HEK293 (cell line): Measurements from ENCODE around the gene ARRB2.

ENCODE experiments used
- CTCF ChIA-PET: fragments of 350-600 bp; formaldehyde crosslinking; extraction: SDS; loops from one replicate; lab custom pipeline; 2021; ENCODE audit warnings: antibody characterized with exemption; lab: Yijun Ruan, JAX
- POLR2A ChIA-PET: fragments of 300-600 bp; formaldehyde crosslinking; extraction: SDS; loops from one replicate; lab custom pipeline; 2020; ENCODE audit warnings: antibody characterized with exemption, inconsistent platforms; lab: Yijun Ruan, JAX
- H3K27ac ChIP-seq: fragments of 200-500 bp; sonication (Bioruptor generic); 2 replicates; pipeline ENCODE4 v1.5.1; 2014; ENCODE audit warnings: low read depth, low read length, control low read depth, inconsistent platforms; ENCODE audit errors: extremely low read depth
- H3K36me3 ChIP-seq, 2 experiments: fragments of 200-500 bp in 1 of 2; sonication (Bioruptor generic) in 1 of 2; 1 replicate in 1 of 2; 2 replicates in 1 of 2; pipeline ENCODE4 v1.5.1; 2014 to 2017; ENCODE audit warnings: inconsistent platforms in 2 of 2, low read length in 2 of 2; ENCODE audit not compliant: control insufficient read depth in 2 of 2, insufficient read depth in 1 of 2
- H3K4me1 ChIP-seq: fragments of 200-500 bp; sonication (Bioruptor generic); 2 replicates; pipeline ENCODE4 v1.5.1; 2014; ENCODE audit warnings: mild to moderate bottlenecking, low read length, inconsistent platforms; ENCODE audit not compliant: control insufficient read depth, insufficient read depth
- H3K4me3 ChIP-seq: 2 replicates; pipeline ENCODE4 v1.5.1; 2011; ENCODE audit warnings: low read depth, mild to moderate bottlenecking, control low read depth, low read length, moderate library complexity
- H3K9me3 ChIP-seq: fragments of 200-500 bp; sonication (Bioruptor generic); 2 replicates; pipeline ENCODE4 v1.5.1; 2014; ENCODE audit warnings: low read depth, low read length, inconsistent platforms; ENCODE audit not compliant: control insufficient read depth, insufficient read depth
- FEZF1 ChIP-seq: fragments of 450-650 bp; formaldehyde crosslinking; IDR thresholded peaks from 2 replicates; pipeline ENCODE4 v1.5.1; 2016; ENCODE audit warnings: missing biosample characterization, missing genetic modification characterization
- GLIS2 ChIP-seq: fragments of 450-650 bp; formaldehyde crosslinking; IDR thresholded peaks from 2 replicates; pipeline ENCODE4 v1.5.1; 2016; ENCODE audit warnings: missing biosample characterization, missing genetic modification characterization
- KLF1 ChIP-seq: fragments of 450-650 bp; formaldehyde crosslinking; IDR thresholded peaks from 2 replicates; pipeline ENCODE4 v1.5.1; 2016; ENCODE audit warnings: missing biosample characterization, missing genetic modification characterization
- KLF9 ChIP-seq: fragments of 450-650 bp; formaldehyde crosslinking; IDR thresholded peaks from 2 replicates; pipeline ENCODE4 v1.5.1; 2016; ENCODE audit warnings: missing biosample characterization, missing genetic modification characterization, low read depth
- RBAK ChIP-seq: fragments of 450-650 bp; formaldehyde crosslinking; IDR thresholded peaks from 2 replicates; pipeline ENCODE4 v1.5.1; 2016; ENCODE audit warnings: missing biosample characterization, missing genetic modification characterization
- SETDB1 ChIP-seq: IDR thresholded peaks from one replicate; pipeline ENCODE4 v1.6.1; 2017; ENCODE audit warnings: mild to moderate bottlenecking, low read length, moderate library complexity, mixed read lengths; ENCODE audit not compliant: insufficient read length
- SP3 ChIP-seq: fragments of 450-650 bp; formaldehyde crosslinking; IDR thresholded peaks from 2 replicates; pipeline ENCODE4 v1.5.1; 2016; ENCODE audit warnings: missing biosample characterization, missing genetic modification characterization
- YY1 ChIP-seq: fragments of 450-650 bp; formaldehyde crosslinking; IDR thresholded peaks from 2 replicates; pipeline ENCODE4 v1.5.1; 2018; ENCODE audit warnings: missing biosample characterization, missing genetic modification characterization
- YY2 ChIP-seq: fragments of 450-650 bp; formaldehyde crosslinking; IDR thresholded peaks from 2 replicates; pipeline ENCODE4 v1.5.1; 2016; ENCODE audit warnings: missing biosample characterization, missing genetic modification characterization
- ZBTB21 ChIP-seq: fragments of 450-650 bp; formaldehyde crosslinking; IDR thresholded peaks from 2 replicates; pipeline ENCODE4 v1.5.1; 2017; ENCODE audit warnings: missing biosample characterization, missing genetic modification characterization
- ZFP69B ChIP-seq: fragments of 450-650 bp; formaldehyde crosslinking; IDR thresholded peaks from 2 replicates; pipeline ENCODE4 v1.5.1; 2016; ENCODE audit warnings: missing biosample characterization, missing genetic modification characterization
- ZNF174 ChIP-seq: fragments of 450-650 bp; formaldehyde crosslinking; IDR thresholded peaks from 2 replicates; pipeline ENCODE4 v1.5.0; 2017; ENCODE audit warnings: missing biosample characterization, mild to moderate bottlenecking, missing genetic modification characterization
- ZNF175 ChIP-seq: fragments of 450-650 bp; formaldehyde crosslinking; IDR thresholded peaks from 2 replicates; pipeline ENCODE4 v1.5.1; 2016; ENCODE audit warnings: missing biosample characterization, missing genetic modification characterization
- ZNF184 ChIP-seq: fragments of 450-650 bp; IDR thresholded peaks from 2 replicates; pipeline ENCODE4 v1.5.1; 2018; ENCODE audit warnings: missing biosample characterization, mild to moderate bottlenecking, missing genetic modification characterization
- ZNF202 ChIP-seq: fragments of 450-650 bp; formaldehyde crosslinking; IDR thresholded peaks from 2 replicates; pipeline ENCODE4 v1.5.1; 2016; ENCODE audit warnings: missing biosample characterization, missing genetic modification characterization, borderline replicate concordance
- ZNF239 ChIP-seq: fragments of 450-650 bp; formaldehyde crosslinking; IDR thresholded peaks from 2 replicates; pipeline ENCODE4 v1.5.1; 2016; ENCODE audit warnings: missing biosample characterization, missing genetic modification characterization
- ZNF248 ChIP-seq: fragments of 450-650 bp; formaldehyde crosslinking; IDR thresholded peaks from 2 replicates; pipeline ENCODE4 v1.5.1; 2017; ENCODE audit warnings: missing biosample characterization, missing genetic modification characterization
- ZNF266 ChIP-seq: fragments of 450-650 bp; formaldehyde crosslinking; IDR thresholded peaks from 2 replicates; pipeline ENCODE4 v1.5.1; 2016; ENCODE audit warnings: missing biosample characterization, missing genetic modification characterization, low read depth
- ZNF302 ChIP-seq: fragments of 450-650 bp; formaldehyde crosslinking; IDR thresholded peaks from 2 replicates; pipeline ENCODE4 v1.5.1; 2016; ENCODE audit warnings: missing biosample characterization, missing genetic modification characterization, low read depth
- ZNF433 ChIP-seq: fragments of 450-650 bp; formaldehyde crosslinking; IDR thresholded peaks from 2 replicates; pipeline ENCODE4 v1.5.1; 2016; ENCODE audit warnings: missing biosample characterization, missing genetic modification characterization, low read depth
- ZNF529 ChIP-seq: fragments of 450-650 bp; formaldehyde crosslinking; IDR thresholded peaks from 2 replicates; pipeline ENCODE4 v1.5.1; 2017; ENCODE audit warnings: missing genetic modification characterization, missing biosample characterization; ENCODE audit not compliant: insufficient replicate concordance
- ZNF558 ChIP-seq: fragments of 450-650 bp; formaldehyde crosslinking; IDR thresholded peaks from 2 replicates; pipeline ENCODE4 v1.5.1; 2016; ENCODE audit warnings: missing biosample characterization, missing genetic modification characterization
- ZNF600 ChIP-seq: fragments of 450-650 bp; formaldehyde crosslinking; IDR thresholded peaks from 2 replicates; pipeline ENCODE4 v1.5.1; 2016; ENCODE audit warnings: missing biosample characterization, missing genetic modification characterization
- ZNF623 ChIP-seq: fragments of 450-650 bp; formaldehyde crosslinking; IDR thresholded peaks from 2 replicates; pipeline ENCODE4 v1.5.1; 2016; ENCODE audit warnings: missing biosample characterization, missing genetic modification characterization
- ZNF626 ChIP-seq: fragments of 450-650 bp; sonication (Bioruptor Pico); formaldehyde crosslinking; IDR thresholded peaks from 2 replicates; pipeline ENCODE4 v1.5.1; 2018; ENCODE audit warnings: missing biosample characterization, missing genetic modification characterization, inconsistent platforms
- ZNF701 ChIP-seq: fragments of 450-650 bp; formaldehyde crosslinking; IDR thresholded peaks from 2 replicates; pipeline ENCODE4 v1.5.1; 2016; ENCODE audit warnings: missing biosample characterization, missing genetic modification characterization
- ZNF747 ChIP-seq: fragments of 450-650 bp; formaldehyde crosslinking; IDR thresholded peaks from 2 replicates; pipeline ENCODE4 v1.5.1; 2016; ENCODE audit warnings: missing biosample characterization, missing genetic modification characterization
- ZNF76 ChIP-seq: fragments of 450-650 bp; formaldehyde crosslinking; IDR thresholded peaks from 2 replicates; pipeline ENCODE4; 2016; ENCODE audit warnings: low read depth, missing biosample characterization, missing genetic modification characterization, borderline replicate concordance
- ZNF768 ChIP-seq: fragments of 450-650 bp; formaldehyde crosslinking; IDR thresholded peaks from 2 replicates; pipeline ENCODE4 v1.5.1; 2018; ENCODE audit warnings: missing biosample characterization, mild to moderate bottlenecking, missing genetic modification characterization
- ZNF785 ChIP-seq: fragments of 450-650 bp; formaldehyde crosslinking; IDR thresholded peaks from 2 replicates; pipeline ENCODE4 v1.5.1; 2016; ENCODE audit warnings: missing biosample characterization, missing genetic modification characterization
- ZNF830 ChIP-seq: fragments of 450-650 bp; IDR thresholded peaks from 2 replicates; pipeline ENCODE4 v1.5.0; 2018; ENCODE audit warnings: missing biosample characterization, missing genetic modification characterization, low read depth, mild to moderate bottlenecking, moderate library complexity
- ZSCAN16 ChIP-seq: fragments of 450-650 bp; formaldehyde crosslinking; IDR thresholded peaks from 2 replicates; pipeline ENCODE4 v1.5.1; 2016; ENCODE audit warnings: missing biosample characterization, missing genetic modification characterization
- TF ChIP-seq, protein P1 (sequence below): fragments of 450-650 bp; formaldehyde crosslinking; IDR thresholded peaks from 2 replicates; pipeline ENCODE4 v1.5.1; 2016; ENCODE audit warnings: missing biosample characterization, missing genetic modification characterization
- TF ChIP-seq, protein P2 (sequence below): fragments of 450-650 bp; formaldehyde crosslinking; IDR thresholded peaks from 2 replicates; pipeline ENCODE4 v1.5.1; 2016; ENCODE audit warnings: missing biosample characterization, missing genetic modification characterization, borderline replicate concordance

Gene ARRB2

DNA sequence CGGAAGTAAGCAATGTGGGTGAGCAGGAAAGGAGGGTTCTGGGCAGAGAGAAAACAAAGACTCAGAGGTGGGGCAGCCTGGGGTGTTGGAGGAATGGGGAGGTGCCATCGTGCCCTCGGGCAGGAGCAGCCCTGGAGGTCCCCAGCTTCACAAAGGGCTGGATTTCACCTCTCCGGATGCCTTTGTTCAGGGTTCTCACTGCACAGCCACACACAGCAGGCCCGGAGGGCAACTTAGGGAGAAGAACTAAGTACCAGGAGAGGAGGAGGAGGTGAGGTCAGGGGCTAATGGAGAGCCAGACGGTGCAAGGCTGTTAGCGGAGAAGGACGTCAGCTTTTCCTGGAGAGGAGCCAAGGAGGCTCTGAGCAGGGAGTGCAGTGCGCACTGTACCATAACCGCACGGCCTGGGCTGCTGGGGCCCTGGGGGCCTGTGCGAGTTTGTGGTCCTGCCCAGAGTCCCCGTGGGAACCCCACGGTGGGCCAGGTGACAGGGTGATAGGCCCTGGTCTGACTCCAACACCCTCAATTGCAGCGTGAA lies 9.3 kb downstream of the ARRB2 start:
- Histone ChIP-seq H3K27ac (peak overlapping the region; percentile 76), H3K4me3 (no peak overlapping the region), H3K4me1 (peaks cover 31% of the 10 kb centered on the region), H3K36me3 (peaks cover 4 to 58% of the 10 kb centered on the region in 2 experiments; a peak in 2 of 3 replicates), H3K9me3 (no peaks in the 10 kb centered on the region)
- CTCF ChIA-PET, result no interaction called here
- POLR2A ChIA-PET, result interaction anchor here (0.5 to 1.7 kb wide), 3 partner anchors 9 to 25 kb away, joined by 3 to 10 read pairs (median 6); partner anchors contain the start of gene ARRB2
- no peak for TF ChIP-seq ZNF701 (tag by site-specific recombination)
- TF ChIP-seq YY1 (tag by site-specific recombination), result no peak
- TF ChIP-seq ZNF558 (tag by site-specific recombination), result no peak
- no peak for TF ChIP-seq ZNF202
- no peak for TF ChIP-seq ZNF175 (tag by site-specific recombination)
- peak; percentile 18; the same call in 1 of the 2 replicates for TF ChIP-seq KLF9 (tag by site-specific recombination)
- TF ChIP-seq ZNF785 (tag by site-specific recombination), result no peak
- TF ChIP-seq ZSCAN16, result no peak
- no peak for TF ChIP-seq ZNF830 (tag by site-specific recombination)
- TF ChIP-seq SP3 (tag by site-specific recombination), result 0 out of 2 replicates have a peak, but pooled peaks have one; percentile 8
- no peak for TF ChIP-seq RBAK (tag by site-specific recombination)
- TF ChIP-seq ZNF302 (tag by site-specific recombination), result no peak
- peak; percentile 29; the same call in 1 of the 2 replicates for TF ChIP-seq KLF1 (tag by site-specific recombination)
- TF ChIP-seq, protein P1, sequence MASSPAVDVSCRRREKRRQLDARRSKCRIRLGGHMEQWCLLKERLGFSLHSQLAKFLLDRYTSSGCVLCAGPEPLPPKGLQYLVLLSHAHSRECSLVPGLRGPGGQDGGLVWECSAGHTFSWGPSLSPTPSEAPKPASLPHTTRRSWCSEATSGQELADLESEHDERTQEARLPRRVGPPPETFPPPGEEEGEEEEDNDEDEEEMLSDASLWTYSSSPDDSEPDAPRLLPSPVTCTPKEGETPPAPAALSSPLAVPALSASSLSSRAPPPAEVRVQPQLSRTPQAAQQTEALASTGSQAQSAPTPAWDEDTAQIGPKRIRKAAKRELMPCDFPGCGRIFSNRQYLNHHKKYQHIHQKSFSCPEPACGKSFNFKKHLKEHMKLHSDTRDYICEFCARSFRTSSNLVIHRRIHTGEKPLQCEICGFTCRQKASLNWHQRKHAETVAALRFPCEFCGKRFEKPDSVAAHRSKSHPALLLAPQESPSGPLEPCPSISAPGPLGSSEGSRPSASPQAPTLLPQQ (tag by site-specific recombination), result peak; percentile 69; the same call in 1 of the 2 replicates
- peak; percentile 61 for TF ChIP-seq ZNF76 (tag by site-specific recombination)
- TF ChIP-seq ZNF248 (tag by site-specific recombination), result no peak
- TF ChIP-seq ZNF529 (tag by site-specific recombination), result no peak
- TF ChIP-seq YY2, result no peak
- TF ChIP-seq ZNF626 (tag by site-specific recombination), result no peak
- TF ChIP-seq ZNF600, result peak; percentile 98
- peak; percentile 60; the same call in 1 of the 2 replicates for TF ChIP-seq ZBTB21 (tag by site-specific recombination)
- TF ChIP-seq ZNF174 (tag by site-specific recombination), result no peak
- TF ChIP-seq ZNF184 (tag by site-specific recombination), result no peak
- no peak for TF ChIP-seq ZNF266 (tag by site-specific recombination)
- TF ChIP-seq ZFP69B (tag by site-specific recombination), result no peak
- peak; percentile 78 for TF ChIP-seq FEZF1 (tag by site-specific recombination)
- TF ChIP-seq ZNF747 (tag by site-specific recombination), result no peak
- TF ChIP-seq, protein P2, sequence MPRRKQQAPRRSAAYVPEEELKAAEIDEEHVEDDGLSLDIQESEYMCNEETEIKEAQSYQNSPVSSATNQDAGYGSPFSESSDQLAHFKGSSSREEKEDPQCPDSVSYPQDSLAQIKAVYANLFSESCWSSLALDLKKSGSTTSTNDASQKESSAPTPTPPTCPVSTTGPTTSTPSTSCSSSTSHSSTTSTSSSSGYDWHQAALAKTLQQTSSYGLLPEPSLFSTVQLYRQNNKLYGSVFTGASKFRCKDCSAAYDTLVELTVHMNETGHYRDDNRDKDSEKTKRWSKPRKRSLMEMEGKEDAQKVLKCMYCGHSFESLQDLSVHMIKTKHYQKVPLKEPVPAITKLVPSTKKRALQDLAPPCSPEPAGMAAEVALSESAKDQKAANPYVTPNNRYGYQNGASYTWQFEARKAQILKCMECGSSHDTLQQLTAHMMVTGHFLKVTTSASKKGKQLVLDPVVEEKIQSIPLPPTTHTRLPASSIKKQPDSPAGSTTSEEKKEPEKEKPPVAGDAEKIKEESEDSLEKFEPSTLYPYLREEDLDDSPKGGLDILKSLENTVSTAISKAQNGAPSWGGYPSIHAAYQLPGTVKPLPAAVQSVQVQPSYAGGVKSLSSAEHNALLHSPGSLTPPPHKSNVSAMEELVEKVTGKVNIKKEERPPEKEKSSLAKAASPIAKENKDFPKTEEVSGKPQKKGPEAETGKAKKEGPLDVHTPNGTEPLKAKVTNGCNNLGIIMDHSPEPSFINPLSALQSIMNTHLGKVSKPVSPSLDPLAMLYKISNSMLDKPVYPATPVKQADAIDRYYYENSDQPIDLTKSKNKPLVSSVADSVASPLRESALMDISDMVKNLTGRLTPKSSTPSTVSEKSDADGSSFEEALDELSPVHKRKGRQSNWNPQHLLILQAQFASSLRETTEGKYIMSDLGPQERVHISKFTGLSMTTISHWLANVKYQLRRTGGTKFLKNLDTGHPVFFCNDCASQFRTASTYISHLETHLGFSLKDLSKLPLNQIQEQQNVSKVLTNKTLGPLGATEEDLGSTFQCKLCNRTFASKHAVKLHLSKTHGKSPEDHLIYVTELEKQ (tag by site-specific recombination), result 0 out of 2 replicates have a peak, but pooled peaks have one; percentile 10
- TF ChIP-seq ZNF433 (tag by site-specific recombination), result no peak
- TF ChIP-seq GLIS2 (tag by site-specific recombination), result peak; percentile 86
- no peak for TF ChIP-seq ZNF239
- TF ChIP-seq ZNF768, result no peak
- no peak for TF ChIP-seq SETDB1
- no peak for TF ChIP-seq ZNF623
